HEK293 (cell line): ENCODE data around the gene DOCK7.

Source experiments
- CTCF ChIA-PET: fragments of 350-600 bp; formaldehyde crosslinking; extraction: SDS; loops from one replicate; lab custom pipeline; 2021; ENCODE audit warnings: antibody characterized with exemption; lab: Yijun Ruan, JAX
- POLR2A ChIA-PET: fragments of 300-600 bp; formaldehyde crosslinking; extraction: SDS; loops from one replicate; lab custom pipeline; 2020; ENCODE audit warnings: antibody characterized with exemption, inconsistent platforms; lab: Yijun Ruan, JAX
- H3K27ac ChIP-seq: fragments of 200-500 bp; sonication (Bioruptor generic); 2 replicates; pipeline ENCODE4 v1.5.1; 2014; ENCODE audit warnings: low read depth, low read length, control low read depth, inconsistent platforms; ENCODE audit errors: extremely low read depth
- H3K36me3 ChIP-seq, 2 experiments: fragments of 200-500 bp in 1 of 2; sonication (Bioruptor generic) in 1 of 2; 1 replicate in 1 of 2; 2 replicates in 1 of 2; pipeline ENCODE4 v1.5.1; 2014 to 2017; ENCODE audit warnings: inconsistent platforms in 2 of 2, low read length in 2 of 2; ENCODE audit not compliant: control insufficient read depth in 2 of 2, insufficient read depth in 1 of 2
- H3K4me1 ChIP-seq: fragments of 200-500 bp; sonication (Bioruptor generic); 2 replicates; pipeline ENCODE4 v1.5.1; 2014; ENCODE audit warnings: mild to moderate bottlenecking, low read length, inconsistent platforms; ENCODE audit not compliant: control insufficient read depth, insufficient read depth
- H3K4me3 ChIP-seq: 2 replicates; pipeline ENCODE4 v1.5.1; 2011; ENCODE audit warnings: low read depth, mild to moderate bottlenecking, control low read depth, low read length, moderate library complexity
- H3K9me3 ChIP-seq: fragments of 200-500 bp; sonication (Bioruptor generic); 2 replicates; pipeline ENCODE4 v1.5.1; 2014; ENCODE audit warnings: low read depth, low read length, inconsistent platforms; ENCODE audit not compliant: control insufficient read depth, insufficient read depth
- SCRT1 ChIP-seq: fragments of 450-650 bp; formaldehyde crosslinking; IDR thresholded peaks from 2 replicates; pipeline ENCODE4 v1.5.1; 2016; ENCODE audit warnings: missing biosample characterization, missing genetic modification characterization, borderline replicate concordance
- SCRT2 ChIP-seq: fragments of 450-650 bp; formaldehyde crosslinking; IDR thresholded peaks from 2 replicates; pipeline ENCODE4 v1.5.1; 2016; ENCODE audit warnings: missing biosample characterization, missing genetic modification characterization
- ZNF292 ChIP-seq: fragments of 450-650 bp; formaldehyde crosslinking; IDR thresholded peaks from 2 replicates; pipeline ENCODE4 v1.5.1; 2016; ENCODE audit warnings: low read depth, missing biosample characterization, missing genetic modification characterization, borderline replicate concordance
- ZNF366 ChIP-seq: fragments of 450-650 bp; formaldehyde crosslinking; conservative IDR thresholded peaks from 2 replicates; pipeline ENCODE4 v1.5.1; 2016; ENCODE audit warnings: missing biosample characterization, missing genetic modification characterization
- ZNF48 ChIP-seq: fragments of 450-650 bp; formaldehyde crosslinking; IDR thresholded peaks from 2 replicates; pipeline ENCODE4 v1.5.1; 2016; ENCODE audit warnings: missing biosample characterization, missing genetic modification characterization
- ZNF501 ChIP-seq: fragments of 450-650 bp; formaldehyde crosslinking; IDR thresholded peaks from 2 replicates; pipeline ENCODE4 v1.5.1; 2016; ENCODE audit warnings: missing biosample characterization, missing genetic modification characterization
- ZNF521 ChIP-seq: fragments of 450-650 bp; formaldehyde crosslinking; IDR thresholded peaks from 2 replicates; pipeline ENCODE4 v1.5.1; 2017; ENCODE audit warnings: missing biosample characterization, mild to moderate bottlenecking, missing genetic modification characterization
- ZNF560 ChIP-seq: fragments of 450-650 bp; formaldehyde crosslinking; IDR thresholded peaks from 2 replicates; pipeline ENCODE4 v1.5.1; 2017; ENCODE audit warnings: missing biosample characterization, missing genetic modification characterization, borderline replicate concordance
- ZNF600 ChIP-seq: fragments of 450-650 bp; formaldehyde crosslinking; IDR thresholded peaks from 2 replicates; pipeline ENCODE4 v1.5.1; 2016; ENCODE audit warnings: missing biosample characterization, missing genetic modification characterization
- ZNF707 ChIP-seq: fragments of 450-650 bp; formaldehyde crosslinking; IDR thresholded peaks from 2 replicates; pipeline ENCODE4 v1.5.1; 2016; ENCODE audit warnings: missing biosample characterization, missing genetic modification characterization
- ZNF785 ChIP-seq: fragments of 450-650 bp; formaldehyde crosslinking; IDR thresholded peaks from 2 replicates; pipeline ENCODE4 v1.5.1; 2016; ENCODE audit warnings: missing biosample characterization, missing genetic modification characterization
- TF ChIP-seq, protein P1 (sequence below): fragments of 450-650 bp; formaldehyde crosslinking; IDR thresholded peaks from 2 replicates; pipeline ENCODE4 v1.5.1; 2017; ENCODE audit warnings: missing biosample characterization, mild to moderate bottlenecking, missing genetic modification characterization, moderate library complexity
- TF ChIP-seq, protein P2 (sequence below): fragments of 450-650 bp; formaldehyde crosslinking; IDR thresholded peaks from 2 replicates; pipeline ENCODE4 v1.5.1; 2016; ENCODE audit warnings: missing biosample characterization, missing genetic modification characterization
- TF ChIP-seq, protein P3 (sequence below): fragments of 450-650 bp; formaldehyde crosslinking; IDR thresholded peaks from 2 replicates; pipeline ENCODE4 v1.5.1; 2017; ENCODE audit warnings: missing biosample characterization, missing genetic modification characterization

The DOCK7 gene

DNA sequence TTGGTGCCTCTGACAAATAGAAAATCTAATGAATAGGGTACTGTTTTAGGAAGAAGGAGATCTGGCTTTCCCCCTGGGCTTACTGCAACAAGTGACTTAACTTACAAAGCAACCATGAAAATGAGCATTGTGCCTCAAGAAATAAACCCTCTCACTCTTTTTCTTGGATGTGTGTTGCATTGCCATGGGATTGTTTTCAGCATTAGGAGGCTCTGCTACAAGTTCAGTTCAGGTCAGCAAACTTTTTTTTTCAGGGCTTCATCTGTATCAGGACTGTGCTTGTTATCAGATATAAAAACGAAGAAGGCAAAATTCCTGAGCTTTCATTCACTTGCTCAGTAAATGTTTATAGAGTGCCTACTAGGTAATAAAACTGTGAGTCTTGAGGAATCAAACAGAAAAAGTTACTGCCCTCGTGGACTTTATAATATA, 37.8 kb upstream of the DOCK7 start:
- POLR2A ChIA-PET, result no interaction called here
- CTCF ChIA-PET, result interaction anchor here (0.7 to 1.4 kb wide), 3 partner anchors 21 to 196 kb away, joined by 3 to 8 read pairs (median 4); no protein-coding TSS in a partner anchor
- no peak overlapping the region for H3K4me3 ChIP-seq
- TF ChIP-seq SCRT2 (tag by site-specific recombination) (peak; percentile 54), ZNF707 (tag by site-specific recombination) (no peak), SCRT1 (0 out of 2 replicates have a peak, but pooled peaks have one; percentile 19)
- no peaks in the 10 kb centered on the region; the same call in 1 of the 2 replicates for H3K4me1 ChIP-seq
- no peaks in the 10 kb centered on the region for H3K9me3 ChIP-seq
- H3K36me3 ChIP-seq, result no peaks in the 10 kb centered on the region
- no peak overlapping the region for H3K27ac ChIP-seq

GRCh38 chr1:62725255-62725654, 37.1 kb upstream of the DOCK7 start:
- POLR2A ChIA-PET, result no interaction called here

DNA sequence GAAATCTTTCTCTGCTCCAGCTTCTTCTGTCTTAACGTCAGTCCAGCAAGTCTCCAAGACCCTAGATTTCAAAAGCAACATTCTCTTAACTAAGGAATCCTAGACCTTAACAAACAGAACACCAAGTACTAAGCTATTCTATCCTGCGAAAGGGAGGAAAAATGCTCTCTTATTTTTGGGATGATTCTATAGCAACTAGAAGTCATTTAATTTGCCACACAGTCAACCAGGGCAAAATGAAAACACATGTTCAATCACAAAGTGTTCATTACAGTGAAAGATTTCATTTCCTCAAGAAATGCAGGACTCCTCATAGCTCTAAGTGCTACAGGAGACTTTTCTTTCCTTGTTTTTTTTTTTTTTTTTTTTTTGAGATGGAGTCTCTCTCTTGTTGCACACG, 36.2 kb upstream of the DOCK7 start:
- Histone ChIP-seq H3K4me1 (no peaks in the 10 kb centered on the region; the same call in 1 of the 2 replicates), H3K36me3 (no peaks in the 10 kb centered on the region), H3K27ac (no peak overlapping the region), H3K9me3 (no peaks in the 10 kb centered on the region), H3K4me3 (no peak overlapping the region)
- TF ChIP-seq ZNF521 (tag by site-specific recombination), result no peak
- TF ChIP-seq ZNF560 (tag by site-specific recombination), result no peak
- no peak for TF ChIP-seq ZNF785
- no peak for TF ChIP-seq ZNF292
- TF ChIP-seq ZNF48 (tag by site-specific recombination), result no peak
- TF ChIP-seq, protein P1, sequence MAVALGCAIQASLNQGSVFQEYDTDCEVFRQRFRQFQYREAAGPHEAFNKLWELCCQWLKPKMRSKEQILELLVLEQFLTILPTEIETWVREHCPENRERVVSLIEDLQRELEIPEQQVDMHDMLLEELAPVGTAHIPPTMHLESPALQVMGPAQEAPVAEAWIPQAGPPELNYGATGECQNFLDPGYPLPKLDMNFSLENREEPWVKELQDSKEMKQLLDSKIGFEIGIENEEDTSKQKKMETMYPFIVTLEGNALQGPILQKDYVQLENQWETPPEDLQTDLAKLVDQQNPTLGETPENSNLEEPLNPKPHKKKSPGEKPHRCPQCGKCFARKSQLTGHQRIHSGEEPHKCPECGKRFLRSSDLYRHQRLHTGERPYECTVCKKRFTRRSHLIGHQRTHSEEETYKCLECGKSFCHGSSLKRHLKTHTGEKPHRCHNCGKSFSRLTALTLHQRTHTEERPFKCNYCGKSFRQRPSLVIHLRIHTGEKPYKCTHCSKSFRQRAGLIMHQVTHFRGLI (tag by site-specific recombination), result no peak
- TF ChIP-seq, protein P2, sequence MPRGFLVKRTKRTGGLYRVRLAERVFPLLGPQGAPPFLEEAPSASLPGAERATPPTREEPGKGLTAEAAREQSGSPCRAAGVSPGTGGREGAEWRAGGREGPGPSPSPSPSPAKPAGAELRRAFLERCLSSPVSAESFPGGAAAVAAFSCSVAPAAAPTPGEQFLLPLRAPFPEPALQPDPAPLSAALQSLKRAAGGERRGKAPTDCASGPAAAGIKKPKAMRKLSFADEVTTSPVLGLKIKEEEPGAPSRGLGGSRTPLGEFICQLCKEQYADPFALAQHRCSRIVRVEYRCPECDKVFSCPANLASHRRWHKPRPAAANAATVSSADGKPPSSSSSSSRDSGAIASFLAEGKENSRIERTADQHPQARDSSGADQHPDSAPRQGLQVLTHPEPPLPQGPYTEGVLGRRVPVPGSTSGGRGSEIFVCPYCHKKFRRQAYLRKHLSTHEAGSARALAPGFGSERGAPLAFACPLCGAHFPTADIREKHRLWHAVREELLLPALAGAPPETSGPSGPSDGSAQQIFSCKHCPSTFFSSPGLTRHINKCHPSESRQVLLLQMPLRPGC, result no peak
- TF ChIP-seq, protein P3, sequence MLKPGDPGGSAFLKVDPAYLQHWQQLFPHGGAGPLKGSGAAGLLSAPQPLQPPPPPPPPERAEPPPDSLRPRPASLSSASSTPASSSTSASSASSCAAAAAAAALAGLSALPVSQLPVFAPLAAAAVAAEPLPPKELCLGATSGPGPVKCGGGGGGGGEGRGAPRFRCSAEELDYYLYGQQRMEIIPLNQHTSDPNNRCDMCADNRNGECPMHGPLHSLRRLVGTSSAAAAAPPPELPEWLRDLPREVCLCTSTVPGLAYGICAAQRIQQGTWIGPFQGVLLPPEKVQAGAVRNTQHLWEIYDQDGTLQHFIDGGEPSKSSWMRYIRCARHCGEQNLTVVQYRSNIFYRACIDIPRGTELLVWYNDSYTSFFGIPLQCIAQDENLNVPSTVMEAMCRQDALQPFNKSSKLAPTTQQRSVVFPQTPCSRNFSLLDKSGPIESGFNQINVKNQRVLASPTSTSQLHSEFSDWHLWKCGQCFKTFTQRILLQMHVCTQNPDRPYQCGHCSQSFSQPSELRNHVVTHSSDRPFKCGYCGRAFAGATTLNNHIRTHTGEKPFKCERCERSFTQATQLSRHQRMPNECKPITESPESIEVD (tag by site-specific recombination), result no peak
- POLR2A ChIA-PET, result interaction anchor here (0.6 kb wide), 1 partner anchor 71 kb away, joined by 4 read pairs; no protein-coding TSS in a partner anchor
- CTCF ChIA-PET, result no interaction called here

More at GRCh38 chr1:62725255-62725654, 37.1 kb upstream of the DOCK7 start:
- Histone ChIP-seq H3K4me1 (no peaks in the 10 kb centered on the region; the same call in 1 of the 2 replicates), H3K36me3 (no peaks in the 10 kb centered on the region), H3K9me3 (no peaks in the 10 kb centered on the region), H3K27ac (no peak overlapping the region), H3K4me3 (no peak overlapping the region)
- CTCF ChIA-PET, result interaction anchor here (0.7 kb wide), 1 partner anchor 134 kb away, joined by 3 read pairs; no protein-coding TSS in a partner anchor
- no peak for TF ChIP-seq ZNF600 (tag by site-specific recombination)

DNA sequence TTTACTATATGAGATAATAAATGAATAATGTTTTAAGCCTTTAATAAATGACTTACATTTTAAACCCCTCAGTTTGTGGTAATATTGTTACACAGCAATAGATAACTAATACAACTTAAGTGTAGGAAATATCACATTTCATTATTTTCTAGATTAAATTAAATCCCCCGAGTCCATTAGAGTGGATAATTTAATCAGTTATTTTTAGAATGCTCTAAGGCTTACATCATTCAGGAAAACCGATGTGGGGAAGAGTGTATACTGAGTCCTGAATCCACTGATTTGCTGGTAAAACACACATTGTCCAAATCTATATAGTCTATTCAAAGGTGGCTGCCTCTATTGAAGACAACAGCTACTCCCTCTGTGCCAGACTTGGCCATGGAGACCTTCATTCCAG, 35.7 kb upstream of the DOCK7 start:
- no peaks in the 10 kb centered on the region; the same call in 1 of the 2 replicates for H3K4me1 ChIP-seq
- CTCF ChIA-PET, result interaction anchor here (0.7 kb wide), 1 partner anchor 425 kb away, joined by 3 read pairs; no protein-coding TSS in a partner anchor

More for the DNA sequence above, 35.7 kb upstream of the DOCK7 start:
- Histone ChIP-seq H3K27ac (no peak overlapping the region), H3K9me3 (no peaks in the 10 kb centered on the region), H3K4me3 (no peak overlapping the region), H3K36me3 (no peaks in the 10 kb centered on the region)
- POLR2A ChIA-PET, result interaction anchor here (0.6 kb wide), 1 partner anchor 71 kb away, joined by 4 read pairs; no protein-coding TSS in a partner anchor
- no peak for TF ChIP-seq ZNF501 (tag by site-specific recombination)
- no peak for TF ChIP-seq ZNF366 (tag by site-specific recombination)
